Neural cell (in vitro differentiated cells): Measurements from ENCODE around the gene MBD1. TPM values are rescaled to one million over a fixed set of nuclear protein-coding genes. Genes with fewer than 3 reads are reported as not detected.

Experiments used
- H2AFZ ChIP-seq: fragments of 200-600, 300-800 bp; sonication (generic), shearing (Covaris generic); 2 replicates; pipeline ENCODE4 v1.6.0; 2014; ENCODE audit warnings: low read depth, mild to moderate bottlenecking, antibody characterized with exemption, low read length, moderate library complexity
- H3F3A ChIP-seq: fragments of 200-600 bp; shearing (Covaris generic); 2 replicates; pipeline ENCODE4 v1.6.1; 2016; ENCODE audit warnings: mild to moderate bottlenecking, moderate library complexity, mixed read lengths, antibody characterized with exemption, low read length; ENCODE audit not compliant: insufficient read depth, poor library complexity, severe bottlenecking
- H3K27ac ChIP-seq: fragments of 200-600, 300-800 bp; sonication (generic), shearing (Covaris generic); 2 replicates; pipeline ENCODE4 v1.5.1; 2014; ENCODE audit warnings: mild to moderate bottlenecking, low read length, moderate library complexity
- H3K27me3 ChIP-seq: fragments of 300-800, 200-600 bp; sonication (generic), shearing (Covaris generic); 2 replicates; pipeline ENCODE4 v1.6.0; 2014; ENCODE audit warnings: mild to moderate bottlenecking, low read depth, low read length, moderate library complexity; ENCODE audit not compliant: insufficient read depth
- H3K36me3 ChIP-seq: fragments of 300-800, 200-600 bp; sonication (generic), shearing (Covaris generic); 2 replicates; pipeline ENCODE4 v1.5.1; 2014; ENCODE audit warnings: mild to moderate bottlenecking, antibody characterized with exemption, low read length, moderate library complexity; ENCODE audit not compliant: insufficient read depth
- H3K4me2 ChIP-seq: fragments of 300-800, 200-600 bp; sonication (generic), shearing (Covaris generic); 2 replicates; pipeline ENCODE4 v1.6.0; 2014; ENCODE audit warnings: mild to moderate bottlenecking, low read length
- H3K4me3 ChIP-seq: fragments of 300-800, 200-600 bp; sonication (generic), shearing (Covaris generic); 2 replicates; pipeline ENCODE4 v1.5.1; 2014; ENCODE audit warnings: mild to moderate bottlenecking, low read length, moderate library complexity
- H3K79me2 ChIP-seq: fragments of 200-600 bp; shearing (Covaris generic); replicated peaks from 2 replicates; pipeline ENCODE4 v1.6.0; 2014; ENCODE audit warnings: mild to moderate bottlenecking, low read length, moderate library complexity; ENCODE audit not compliant: insufficient read depth
- H3K9ac ChIP-seq: fragments of 300-800, 200-600 bp; sonication (generic), shearing (Covaris generic); 2 replicates; pipeline ENCODE4 v1.6.1; 2016; ENCODE audit warnings: mild to moderate bottlenecking, low read length, mixed read lengths
- H3K9me2 ChIP-seq: fragments of 200-600 bp; shearing (Covaris generic); 2 replicates; pipeline ENCODE4 v1.6.1; 2016; ENCODE audit warnings: mild to moderate bottlenecking, low read length, mixed read lengths; ENCODE audit not compliant: insufficient read depth
- H3K9me3 ChIP-seq: fragments of 200-600, 300-800 bp; sonication (generic), shearing (Covaris generic); 2 replicates; pipeline ENCODE4 v1.6.1; 2016; ENCODE audit warnings: mild to moderate bottlenecking, mixed run types, low read length, moderate library complexity, mixed read lengths
- H4K20me1 ChIP-seq: fragments of 200-600 bp; shearing (Covaris generic); 2 replicates; pipeline ENCODE4 v1.6.1; 2016; ENCODE audit warnings: mild to moderate bottlenecking, mixed run types; ENCODE audit not compliant: insufficient read depth
- EP300 ChIP-seq: fragments of 450-650 bp; conservative IDR thresholded peaks from 2 replicates; pipeline ENCODE4 v1.6.1; 2014; ENCODE audit warnings: antibody characterized with exemption, mild to moderate bottlenecking, moderate library complexity; ENCODE audit not compliant: poor library complexity, severe bottlenecking
- EZH2 ChIP-seq: fragments of 200-600, 300-800 bp; shearing (Covaris generic), sonication (generic); IDR thresholded peaks from 2 replicates; pipeline ENCODE4 v1.6.1; 2014; ENCODE audit warnings: antibody characterized with exemption, low read length, borderline replicate concordance, mild to moderate bottlenecking; ENCODE audit not compliant: insufficient read depth, poor library complexity, severe bottlenecking
- MXI1 ChIP-seq: fragments of 450-650 bp; conservative IDR thresholded peaks from 2 replicates; pipeline ENCODE4 v1.6.1; 2014; ENCODE audit warnings: antibody characterized with exemption, mild to moderate bottlenecking; ENCODE audit not compliant: poor library complexity, severe bottlenecking
- POLR2AphosphoS5 ChIP-seq: IDR thresholded peaks from 2 replicates; pipeline ENCODE4 v1.6.1; 2012
- REST ChIP-seq: IDR thresholded peaks from 2 replicates; pipeline ENCODE4 v1.6.1; 2012; ENCODE audit warnings: borderline replicate concordance
- SMC3 ChIP-seq: fragments of 450-650 bp; conservative IDR thresholded peaks from 2 replicates; pipeline ENCODE4 v1.6.1; 2014; ENCODE audit warnings: antibody characterized with exemption, mild to moderate bottlenecking, moderate library complexity; ENCODE audit not compliant: poor library complexity
- polyA plus RNA-seq: library from polyadenylated mRNA; depleted of rRNA; stranded (reverse); fragments of >200 nt; gene quantifications from 2 replicates; pipeline ENCODE4 v1.2.3, GENCODE V29; 2014

The MBD1 gene
- polyA plus RNA-seq, 1 donor from 2014 or later = 106 TPM

GRCh38 chr18:50262977-50263376, 18.3 kb downstream of the MBD1 start:
- Histone ChIP-seq H4K20me1 (no peaks in the 10 kb centered on the region), H3K27ac (no peak overlapping the region), H2AFZ (no peak overlapping the region), H3K36me3 (peaks cover 6% of the 10 kb centered on the region), H3K4me2 (no peak overlapping the region), H3K4me3 (no peak overlapping the region), H3K27me3 (no peaks in the 10 kb centered on the region), H3K9ac (no peak overlapping the region), H3K79me2 (no peaks in the 10 kb centered on the region), H3F3A (no peaks in the 10 kb centered on the region), H3K9me2 (no peaks in the 10 kb centered on the region), H3K9me3 (no peaks in the 10 kb centered on the region)
- TF ChIP-seq POLR2AphosphoS5 = no peak
- TF ChIP-seq REST = no peak
- TF ChIP-seq SMC3 = no peak
- no peak for TF ChIP-seq EZH2
- no peak for TF ChIP-seq MXI1
- TF ChIP-seq EP300 = no peak

GRCh38 chr18:50250935-50251334, 30.4 kb downstream of the MBD1 start:
- Histone ChIP-seq H3K27me3 (no peaks in the 10 kb centered on the region), H3K9me3 (no peaks in the 10 kb centered on the region), H3K79me2 (no peaks in the 10 kb centered on the region), H3K36me3 (no peaks in the 10 kb centered on the region), H3K4me3 (no peak overlapping the region), H3K27ac (no peak overlapping the region), H3K4me2 (no peak overlapping the region), H2AFZ (no peak overlapping the region), H3F3A (no peaks in the 10 kb centered on the region), H3K9me2 (no peaks in the 10 kb centered on the region), H4K20me1 (no peaks in the 10 kb centered on the region), H3K9ac (no peak overlapping the region)
- TF ChIP-seq REST = no peak

- H3K27ac ChIP-seq = no peak overlapping the region
- no peaks in the 10 kb centered on the region for H3K9me3 ChIP-seq
- TF ChIP-seq SMC3 = no peak
- TF ChIP-seq REST = no peak
- no peaks in the 10 kb centered on the region for H3F3A ChIP-seq
- H3K9ac ChIP-seq = no peak overlapping the region
- no peaks in the 10 kb centered on the region for H4K20me1 ChIP-seq
- no peaks in the 10 kb centered on the region for H3K79me2 ChIP-seq
- no peaks in the 10 kb centered on the region for H3K9me2 ChIP-seq
- no peaks in the 10 kb centered on the region for H3K27me3 ChIP-seq
- no peak overlapping the region for H3K4me2 ChIP-seq
- no peak overlapping the region for H2AFZ ChIP-seq
- H3K36me3 ChIP-seq = no peaks in the 10 kb centered on the region
- no peak overlapping the region for H3K4me3 ChIP-seq
These were observed 31.7 kb downstream of the MBD1 start for GRCh38 chr18:50249576-50249975.
